Upper lobe of left lung (tissue), 6 donors: ENCODE results near the gene GTF2IRD2. TPM values are rescaled to one million over a fixed set of nuclear protein-coding genes. Genes with fewer than 3 reads are reported as not detected.
"Not testable (repeated sequence)": the region's sequence is repeated elsewhere in the genome, so short reads cannot be mapped to it uniquely, and the experiment has no call there.

Experiments
- ATAC-seq, 2 donors: fragments of 200-7000 bp; cut with Tn5 transposase; one replicate each; pipeline ENCODE4 v1.9.1; 2022; ENCODE audit warnings: mild to moderate bottlenecking in 2 of 2, moderate library complexity in 2 of 2; ENCODE audit not compliant: low FRiP score in 2 of 2
- DNase-seq, 2 donors: peaks; one replicate each; pipeline ENCODE4 v3.0.0-alpha.2; 2019 to 2020
- H3K27ac ChIP-seq, 4 donors: fragments of 200-600 bp; sonication (generic); one replicate each; pipeline ENCODE4 v1.5.1; 2016 to 2019
- H3K27me3 ChIP-seq, 4 donors: fragments of 200-600 bp; sonication (generic); one replicate each; pipeline ENCODE4 v1.5.1; 2017 to 2019
- H3K36me3 ChIP-seq, 4 donors: fragments of 200-600 bp; sonication (generic); one replicate each; pipeline ENCODE4 v1.5.1; 2016 to 2019
- H3K4me1 ChIP-seq, 4 donors: fragments of 200-600 bp; sonication (generic); one replicate each; pipeline ENCODE4 v1.5.1; 2018 to 2019
- H3K4me3 ChIP-seq, 4 donors: fragments of 200-600 bp; sonication (generic); one replicate each; pipeline ENCODE4 v1.5.1; 2017 to 2019; ENCODE audit warnings: mild to moderate bottlenecking in 2 of 4, moderate library complexity in 1 of 4
- H3K9me3 ChIP-seq, 4 donors: fragments of 200-600 bp; sonication (generic); one replicate each; pipeline ENCODE4 v1.5.1; 2018 to 2019
- WGBS, 2 donors: methylation state at CpG; one replicate each; pipeline ENCODE4 v1.1.5; 2017 to 2018; 5-methylcytosine and 5-hydroxymethylcytosine counted together
- total RNA-seq, 6 donors: library from RNA; depleted of rRNA in 4 of 6; stranded (reverse); fragments of >200 nt in 4 of 6; gene quantifications; one replicate each; pipeline versions ENCODE4 v1.1.0 to v1.2.1, GENCODE V29; 2016 to 2021
- donor health status: DM: no; HTN: no; CAD: no; lungs with moderate emphysema.
- donor health status: DM: no; HTN: yes; CAD: no; lungs with severe emphysema.

Gene GTF2IRD2
- total RNA-seq, 6 donors from 2014 or later, result 17.1 to 55.5 (median 19.8) TPM

DNA sequence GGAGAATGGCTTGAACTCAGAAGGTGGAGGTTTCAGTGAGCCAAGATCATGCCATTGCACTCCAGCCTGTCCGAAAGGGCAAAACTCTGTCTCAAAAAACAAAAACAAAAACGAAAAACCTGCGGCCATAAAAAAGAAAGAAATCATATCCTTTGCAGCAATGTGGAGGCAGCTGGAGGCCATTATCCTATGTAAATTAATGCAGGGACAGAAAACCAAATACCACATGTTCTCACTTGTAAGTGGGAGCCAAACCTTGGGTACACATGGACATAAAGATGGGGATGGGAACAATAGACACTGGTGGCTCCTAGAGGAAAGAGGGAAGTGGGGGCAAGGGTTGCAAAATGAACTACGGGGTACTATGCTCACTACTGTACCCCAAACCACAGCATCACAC, 21.0 kb downstream of the GTF2IRD2 start:
- not testable (repeated sequence) for ATAC-seq, H3K9me3 ChIP-seq, H3K4me1 ChIP-seq, DNase-seq, H3K36me3 ChIP-seq, H3K27ac ChIP-seq, H3K4me3 ChIP-seq, H3K27me3 ChIP-seq
- WGBS, 2 donors, result 80% methylated on average over 2 of the region's 4 CpGs; no CpG with 5 or more reads in 1 of the 2 donors

GRCh38 chr7:74829959-74830358, 21.4 kb downstream of the GTF2IRD2 start:
- not testable (repeated sequence) for DNase-seq, H3K4me3 ChIP-seq, H3K36me3 ChIP-seq, H3K27ac ChIP-seq, ATAC-seq, H3K27me3 ChIP-seq, H3K4me1 ChIP-seq, H3K9me3 ChIP-seq
- WGBS, 2 donors, result 60 to 67% methylated on average over 1 to 4 of the region's 4 CpGs

DNA sequence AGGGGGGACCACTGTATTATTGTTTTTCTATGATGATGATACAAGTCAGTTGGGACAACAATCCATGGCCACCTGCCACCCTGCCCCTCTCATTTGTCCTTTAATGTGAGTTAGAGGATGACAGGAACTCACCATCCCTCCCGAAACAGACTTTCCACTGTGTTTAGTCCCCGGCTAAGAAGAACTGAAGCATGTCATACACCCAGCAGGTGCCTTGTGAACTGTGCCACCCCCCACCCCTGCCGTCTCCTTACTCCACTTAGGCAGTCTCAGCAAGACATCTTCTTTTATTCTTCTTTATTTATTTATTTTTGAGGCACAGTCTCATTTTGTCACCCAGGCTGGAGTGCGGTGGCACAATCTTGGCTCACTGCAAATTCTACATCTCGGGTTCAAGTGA, 30.1 kb downstream of the GTF2IRD2 start:
- not testable (repeated sequence) for H3K27ac ChIP-seq, DNase-seq, H3K9me3 ChIP-seq, H3K4me1 ChIP-seq, H3K4me3 ChIP-seq, H3K27me3 ChIP-seq, H3K36me3 ChIP-seq
- ATAC-seq, result peak in 1 of 2 donors; percentile 22
- no CpG with 5 or more reads among the region's 5 CpGs for WGBS, 2 donors

- ATAC-seq, result peak; percentile 80 to 94
- DNase-seq, result not testable (repeated sequence)
- no CpG with 5 or more reads among the region's 23 CpGs for WGBS, 2 donors
Observed at GRCh38 chr7:74820146-74820805, 31.1 kb downstream of the GTF2IRD2 start.

GRCh38 chr7:74815882-74816281, 35.5 kb downstream of the GTF2IRD2 start:
- ATAC-seq, H3K9me3 ChIP-seq, H3K36me3 ChIP-seq, H3K27me3 ChIP-seq, H3K4me3 ChIP-seq, H3K27ac ChIP-seq, H3K4me1 ChIP-seq, DNase-seq: not testable (repeated sequence)
- WGBS, 2 donors, result no CpG with 5 or more reads among the region's 3 CpGs

More at GRCh38 chr7:74820146-74820805, 31.1 kb downstream of the GTF2IRD2 start:
- not testable (repeated sequence) for H3K27ac ChIP-seq, H3K4me3 ChIP-seq, H3K4me1 ChIP-seq, H3K27me3 ChIP-seq, H3K9me3 ChIP-seq, H3K36me3 ChIP-seq

- WGBS, 2 donors, result 71 to 85% methylated on average over 1 of the region's 4 CpGs
- DNase-seq, H3K27ac ChIP-seq, ATAC-seq, H3K27me3 ChIP-seq, H3K36me3 ChIP-seq, H3K9me3 ChIP-seq, H3K4me3 ChIP-seq, H3K4me1 ChIP-seq: not testable (repeated sequence)
Observed at GRCh38 chr7:74798644-74799043, 52.8 kb downstream of the GTF2IRD2 start.

- not testable (repeated sequence) for H3K9me3 ChIP-seq, ATAC-seq, H3K4me3 ChIP-seq, DNase-seq, H3K27ac ChIP-seq, H3K27me3 ChIP-seq, H3K4me1 ChIP-seq, H3K36me3 ChIP-seq
- WGBS, 2 donors, result 96% methylated on average over 6 of the region's 27 CpGs; no CpG with 5 or more reads in 1 of the 2 donors
Observed at GRCh38 chr7:74797848-74798622, 53.4 kb downstream of the GTF2IRD2 start.

- ATAC-seq, result peak; percentile 51 to 72
- H3K27ac ChIP-seq, H3K9me3 ChIP-seq, H3K27me3 ChIP-seq, DNase-seq, H3K4me1 ChIP-seq, H3K36me3 ChIP-seq, H3K4me3 ChIP-seq: not testable (repeated sequence)
- WGBS, 2 donors, result no CpG with 5 or more reads among the region's 24 CpGs
Observed at GRCh38 chr7:74789200-74789736, 62.1 kb downstream of the GTF2IRD2 start.

DNA sequence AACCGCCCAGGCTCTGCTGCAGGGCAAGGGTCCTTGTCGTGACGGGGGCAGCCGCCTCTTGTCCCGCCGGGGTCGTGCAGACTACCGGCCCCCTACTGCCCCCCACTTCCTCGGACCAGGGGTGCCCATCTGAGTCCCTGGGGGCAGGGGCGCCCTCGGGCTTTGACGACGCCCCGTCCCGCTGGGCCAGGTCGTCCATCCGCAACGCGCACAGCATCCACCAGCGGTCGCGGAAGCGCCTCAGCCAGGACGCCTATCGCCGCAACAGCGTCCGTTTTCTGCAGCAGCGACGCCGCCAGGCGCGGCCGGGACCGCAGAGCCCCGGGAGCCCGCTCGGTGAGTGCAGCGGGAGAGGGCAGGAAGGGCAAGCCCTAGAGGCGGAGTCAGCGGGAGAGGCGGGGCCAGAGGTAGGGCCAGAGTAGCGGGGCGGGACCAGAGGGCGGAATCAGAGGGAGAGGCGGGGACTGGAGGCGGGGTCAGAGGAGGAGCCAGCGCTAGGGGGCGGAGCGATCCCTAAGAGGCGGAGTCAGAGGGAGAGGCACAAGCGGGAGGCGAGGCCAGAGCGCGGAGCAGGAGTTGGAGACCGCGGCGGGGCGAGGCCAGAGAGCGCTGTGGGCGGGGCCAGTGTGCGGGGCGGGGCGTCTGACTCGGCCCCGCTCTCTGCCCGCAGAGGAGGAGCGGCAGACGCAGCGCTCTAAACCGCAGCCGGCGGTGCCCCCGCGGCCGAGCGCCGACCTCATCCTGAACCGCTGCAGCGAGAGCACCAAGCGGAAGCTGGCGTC, 62.8 kb downstream of the GTF2IRD2 start:
- Histone ChIP-seq H3K27ac (peak overlapping the region in 2 of 4 donors; percentile 43 to 57), H3K4me3 (peak overlapping the region in 3 of 4 donors; percentile 34 to 44 (median 40))
- not testable (repeated sequence) for H3K9me3 ChIP-seq, H3K36me3 ChIP-seq, H3K27me3 ChIP-seq, H3K4me1 ChIP-seq
- peak; percentile 97 to 99 for ATAC-seq
- peak; percentile 97 to 98 for DNase-seq
- 0% methylated on average over 2 to 6 of the region's 82 CpGs for WGBS, 2 donors

DNA sequence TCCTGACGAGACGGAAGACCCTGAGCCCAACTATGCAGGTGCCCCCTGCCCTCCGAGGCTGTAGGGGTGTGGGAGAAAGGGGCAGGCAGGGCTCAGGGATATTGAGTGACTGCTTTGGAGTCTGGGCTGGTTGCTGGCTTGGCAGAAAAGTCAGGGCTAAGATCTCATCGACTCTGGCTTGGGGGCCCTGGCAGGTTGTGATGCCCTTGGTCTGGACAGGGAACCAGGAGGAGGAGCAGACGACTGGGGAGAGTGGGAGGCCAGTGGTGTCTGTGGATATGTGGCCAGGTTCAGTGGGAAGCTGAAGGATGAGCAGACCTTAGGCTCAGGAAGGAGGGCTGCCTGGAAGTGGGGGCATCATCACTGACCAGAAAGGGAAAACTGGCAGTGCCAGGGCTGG, 67.8 kb downstream of the GTF2IRD2 start:
- not testable (repeated sequence) for H3K27ac ChIP-seq, H3K36me3 ChIP-seq, DNase-seq, ATAC-seq, H3K4me3 ChIP-seq, H3K9me3 ChIP-seq, H3K4me1 ChIP-seq, H3K27me3 ChIP-seq
- 78 to 81% methylated on average over 1 to 2 of the region's 5 CpGs for WGBS, 2 donors

DNA sequence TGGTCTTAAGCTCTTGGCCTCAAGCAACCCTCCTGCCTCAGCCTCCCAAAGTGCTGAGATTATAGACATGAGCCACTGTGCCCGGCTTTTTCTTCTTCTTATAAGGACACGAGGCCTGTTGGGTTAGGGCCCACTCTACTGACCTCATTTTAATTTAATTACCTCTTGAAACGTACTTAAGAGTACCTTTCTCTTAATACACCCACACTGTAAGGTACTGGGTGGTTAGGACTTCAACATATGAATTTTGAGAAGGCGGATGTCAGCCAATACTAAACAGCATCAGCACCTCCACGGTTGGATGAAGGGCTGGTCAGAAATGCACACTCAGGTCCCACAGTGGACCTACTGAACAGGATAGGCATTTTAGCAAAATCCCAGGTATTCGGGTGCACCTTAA, 69.7 kb downstream of the GTF2IRD2 start:
- WGBS, 2 donors, result 62 to 77% methylated on average over 3 to 5 of the region's 6 CpGs
- ATAC-seq, H3K4me1 ChIP-seq, H3K36me3 ChIP-seq, H3K27ac ChIP-seq, DNase-seq, H3K9me3 ChIP-seq, H3K4me3 ChIP-seq, H3K27me3 ChIP-seq: not testable (repeated sequence)

GRCh38 chr7:74779053-74779452, 72.4 kb downstream of the GTF2IRD2 start:
- H3K36me3 ChIP-seq, ATAC-seq, H3K4me3 ChIP-seq, H3K4me1 ChIP-seq, H3K27me3 ChIP-seq, H3K27ac ChIP-seq, H3K9me3 ChIP-seq: not testable (repeated sequence)
- DNase-seq, result peak in 1 of 2 donors; percentile 77
- WGBS, 2 donors, result no CpG with 5 or more reads among the region's 17 CpGs
